ENCODE results near the gene MTMR11. TPM values are rescaled to one million over a fixed set of nuclear protein-coding genes. Genes with fewer than 3 reads are reported as not detected.

The MTMR11 gene
- total and polyA plus RNA-seq, 2 of the 13 experiments (the other 11 are each of a cell fraction or from before 2014, with no cell fraction given): 0.49 to 2.8 TPM

DNA sequence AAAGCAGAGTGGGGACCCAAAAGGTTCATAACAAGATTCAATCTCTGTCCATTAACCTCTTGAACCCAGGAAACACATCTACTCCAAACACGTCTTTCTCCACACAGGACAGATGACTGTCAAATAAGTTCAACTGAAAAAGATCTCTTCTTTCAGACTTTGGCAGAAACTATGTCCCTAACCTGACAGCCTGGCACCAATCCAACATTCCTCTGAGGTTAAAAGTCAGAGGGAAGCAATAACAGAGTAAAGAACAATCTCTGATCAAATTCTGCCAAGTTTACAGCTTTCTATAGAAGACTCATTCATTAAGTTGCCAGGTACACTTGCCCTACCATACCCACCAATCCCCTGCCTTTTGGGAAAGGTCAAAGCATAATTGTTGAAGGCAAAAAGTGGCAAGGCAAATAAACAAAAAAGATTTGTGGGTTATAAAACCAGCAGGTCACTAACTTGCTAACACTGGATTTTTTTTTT is 41.9 kb upstream of the MTMR11 start (continued):
- TF ChIP-seq ZUFSP (CRISPR knock-in tag; IDR thresholded peaks at IDR 0.05; ENCODE audit: borderline replicate concordance) (no peak), ELK4 (CRISPR knock-in tag; IDR thresholded peaks at IDR 0.05; ENCODE audit: borderline replicate concordance) (no peak), TEAD3 (CRISPR knock-in tag; optimal IDR thresholded peaks at IDR 0.05; ENCODE audit: borderline replicate concordance) (peak; percentile 86), ZNF782 (CRISPR knock-in tag; IDR thresholded peaks at IDR 0.05; ENCODE audit: borderline replicate concordance) (no peak), GFI1 (CRISPR knock-in tag; IDR thresholded peaks at IDR 0.05; ENCODE audit: borderline replicate concordance) (peak; percentile 67; the same call in 1 of the 2 replicates), AKAP8 (CRISPR knock-in tag; IDR thresholded peaks at IDR 0.05) (no peak), MTA3 (CRISPR knock-in tag; IDR thresholded peaks at IDR 0.05) (no peak), ZFP36L2 (CRISPR knock-in tag; IDR thresholded peaks at IDR 0.05) (no peak), SRSF1 (optimal IDR thresholded peaks at IDR 0.05; ENCODE audit: low read depth, low read length) (no peak), PAX8 (CRISPR knock-in tag; IDR thresholded peaks at IDR 0.05; ENCODE audit: borderline replicate concordance) (no peak), ZNF17 (CRISPR knock-in tag; IDR thresholded peaks at IDR 0.05) (no peak), BATF2 (CRISPR knock-in tag; IDR thresholded peaks at IDR 0.05) (no peak), ZC3H4 (CRISPR knock-in tag; IDR thresholded peaks at IDR 0.05; ENCODE audit: borderline replicate concordance) (no peak), ERF (CRISPR knock-in tag; IDR thresholded peaks at IDR 0.05) (0 out of 2 replicates have a peak, but pooled peaks have one; percentile 22), ZNF883 (CRISPR knock-in tag; IDR thresholded peaks at IDR 0.05; ENCODE audit: not compliant biosample characterization) (no peak), ZNF550 (CRISPR knock-in tag; IDR thresholded peaks at IDR 0.05; ENCODE audit: borderline replicate concordance) (no peak), TMF1 (CRISPR knock-in tag; IDR thresholded peaks at IDR 0.05; ENCODE audit: low read depth) (no peak), ARHGAP35 (CRISPR knock-in tag; IDR thresholded peaks at IDR 0.05; ENCODE audit: borderline replicate concordance) (no peak), NR2F1 (CRISPR knock-in tag; IDR thresholded peaks at IDR 0.05) (peak; percentile 38 to 76; a peak in 3 of 4 replicates), HDAC1 (CRISPR knock-in tag; IDR thresholded peaks at IDR 0.05) (0 out of 2 replicates have a peak, but pooled peaks have one; percentile 23), SKI (IDR thresholded peaks at IDR 0.05; ENCODE audit: partially characterized antibody) (no peak)
- TF ChIP-seq, protein P1, sequence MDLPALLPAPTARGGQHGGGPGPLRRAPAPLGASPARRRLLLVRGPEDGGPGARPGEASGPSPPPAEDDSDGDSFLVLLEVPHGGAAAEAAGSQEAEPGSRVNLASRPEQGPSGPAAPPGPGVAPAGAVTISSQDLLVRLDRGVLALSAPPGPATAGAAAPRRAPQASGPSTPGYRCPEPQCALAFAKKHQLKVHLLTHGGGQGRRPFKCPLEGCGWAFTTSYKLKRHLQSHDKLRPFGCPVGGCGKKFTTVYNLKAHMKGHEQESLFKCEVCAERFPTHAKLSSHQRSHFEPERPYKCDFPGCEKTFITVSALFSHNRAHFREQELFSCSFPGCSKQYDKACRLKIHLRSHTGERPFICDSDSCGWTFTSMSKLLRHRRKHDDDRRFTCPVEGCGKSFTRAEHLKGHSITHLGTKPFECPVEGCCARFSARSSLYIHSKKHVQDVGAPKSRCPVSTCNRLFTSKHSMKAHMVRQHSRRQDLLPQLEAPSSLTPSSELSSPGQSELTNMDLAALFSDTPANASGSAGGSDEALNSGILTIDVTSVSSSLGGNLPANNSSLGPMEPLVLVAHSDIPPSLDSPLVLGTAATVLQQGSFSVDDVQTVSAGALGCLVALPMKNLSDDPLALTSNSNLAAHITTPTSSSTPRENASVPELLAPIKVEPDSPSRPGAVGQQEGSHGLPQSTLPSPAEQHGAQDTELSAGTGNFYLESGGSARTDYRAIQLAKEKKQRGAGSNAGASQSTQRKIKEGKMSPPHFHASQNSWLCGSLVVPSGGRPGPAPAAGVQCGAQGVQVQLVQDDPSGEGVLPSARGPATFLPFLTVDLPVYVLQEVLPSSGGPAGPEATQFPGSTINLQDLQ (CRISPR knock-in tag; IDR thresholded peaks at IDR 0.05): no peak
- TF ChIP-seq, protein P2, sequence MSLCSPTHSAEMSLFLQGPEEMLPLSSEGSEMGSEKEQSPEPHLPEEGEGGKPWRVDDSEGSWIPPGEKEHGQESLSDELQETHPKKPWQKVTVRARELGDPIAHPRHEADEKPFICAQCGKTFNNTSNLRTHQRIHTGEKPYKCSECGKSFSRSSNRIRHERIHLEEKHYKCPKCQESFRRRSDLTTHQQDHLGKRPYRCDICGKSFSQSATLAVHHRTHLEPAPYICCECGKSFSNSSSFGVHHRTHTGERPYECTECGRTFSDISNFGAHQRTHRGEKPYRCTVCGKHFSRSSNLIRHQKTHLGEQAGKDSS (CRISPR knock-in tag; IDR thresholded peaks at IDR 0.05; ENCODE audit: borderline replicate concordance, low read depth): no peak
